Urinary bladder (tissue), 4 donors: ENCODE data around the gene ADRM1. TPM values are rescaled to one million over a fixed set of nuclear protein-coding genes. Genes with fewer than 3 reads are reported as not detected.

Experiments
- DNase-seq: peaks from one replicate; pipeline ENCODE4 v3.0.0-alpha.2; 2015; ENCODE audit errors: extremely low spot score
- H3K27ac ChIP-seq: one replicate; pipeline ENCODE4 v1.5.1; 2013; ENCODE audit warnings: low read depth, mild to moderate bottlenecking, moderate library complexity
- H3K36me3 ChIP-seq: one replicate; pipeline ENCODE4 v1.6.1; 2013; ENCODE audit warnings: mild to moderate bottlenecking, moderate library complexity; ENCODE audit not compliant: insufficient read depth
- H3K4me1 ChIP-seq: one replicate; pipeline ENCODE4 v1.6.1; 2013; ENCODE audit warnings: mild to moderate bottlenecking, moderate library complexity; ENCODE audit not compliant: insufficient read depth
- H3K4me3 ChIP-seq: one replicate; pipeline ENCODE4 v1.5.1; 2013; ENCODE audit warnings: low read depth, low read length
- WGBS: extraction: QIAGEN DNeasy Blood & Tissue Kit; methylation state at CpG from one replicate; pipeline ENCODE4 v1.1.7; 2013; 5-methylcytosine and 5-hydroxymethylcytosine counted together
- polyA plus RNA-seq: library from polyadenylated mRNA; stranded (reverse); fragments of 200-250 nt; gene quantifications from one replicate; pipeline ENCODE4 v1.2.3, GENCODE V29; 2013
- total RNA-seq: library from RNA; depleted of rRNA; stranded (reverse); fragments of >200 nt; gene quantifications from one replicate; pipeline ENCODE4 v1.2.3, GENCODE V29; 2014
- donor health status: healthy with polysubstance abuse.
- donor health status: healthy.

The ADRM1 gene
- total and polyA plus RNA-seq, 2 donors, result 27.5 to 115 TPM

- no peaks in the 10 kb centered on the region for H3K4me1 ChIP-seq
- 90% methylated on average over 30 of the region's 30 CpGs for WGBS
- no peak overlapping the region for H3K27ac ChIP-seq
- no peaks in the 10 kb centered on the region for H3K36me3 ChIP-seq
- no peak for DNase-seq
- H3K4me3 ChIP-seq, result no peak overlapping the region
Measured at GRCh38 chr20:62296724-62297448, 5.9 kb upstream of the ADRM1 start.

- no peaks in the 10 kb centered on the region for H3K36me3 ChIP-seq
- WGBS, result 85% methylated on average over 29 of the region's 29 CpGs
- H3K4me3 ChIP-seq, result no peak overlapping the region
- H3K4me1 ChIP-seq, result no peaks in the 10 kb centered on the region
- no peak for DNase-seq
- no peak overlapping the region for H3K27ac ChIP-seq
Measured at GRCh38 chr20:62297449-62298227, 5.2 kb upstream of the ADRM1 start.

GRCh38 chr20:62298577-62299249, 4.1 kb upstream of the ADRM1 start:
- no peak for DNase-seq
- no peak overlapping the region for H3K27ac ChIP-seq
- H3K4me3 ChIP-seq, result no peak overlapping the region
- WGBS, result 91% methylated on average over 33 of the region's 33 CpGs
- no peaks in the 10 kb centered on the region for H3K36me3 ChIP-seq
- H3K4me1 ChIP-seq, result no peaks in the 10 kb centered on the region

- Histone ChIP-seq H3K4me3 (no peak overlapping the region), H3K36me3 (no peaks in the 10 kb centered on the region), H3K4me1 (no peaks in the 10 kb centered on the region), H3K27ac (no peak overlapping the region)
- no peak for DNase-seq
- 81% methylated on average over 12 of the region's 12 CpGs for WGBS
Measured at GRCh38 chr20:62299666-62300236, 3.0 kb upstream of the ADRM1 start.

GRCh38 chr20:62300319-62300718, 2.5 kb upstream of the ADRM1 start:
- Histone ChIP-seq H3K4me3 (no peak overlapping the region), H3K27ac (no peak overlapping the region), H3K4me1 (no peaks in the 10 kb centered on the region), H3K36me3 (no peaks in the 10 kb centered on the region)
- WGBS, result 79% methylated on average over 11 of the region's 11 CpGs
- no peak for DNase-seq

GRCh38 chr20:62301111-62301668, 1.6 kb upstream of the ADRM1 start:
- no peaks in the 10 kb centered on the region for H3K36me3 ChIP-seq
- DNase-seq, result no peak
- 84% methylated on average over 11 of the region's 11 CpGs for WGBS
- no peak overlapping the region for H3K27ac ChIP-seq
- H3K4me1 ChIP-seq, result no peaks in the 10 kb centered on the region
- no peak overlapping the region for H3K4me3 ChIP-seq

- H3K27ac ChIP-seq, result peak overlapping the region; percentile 98
- WGBS, result 3% methylated on average over 24 of the region's 24 CpGs
- peak; percentile 75 for DNase-seq
- H3K36me3 ChIP-seq, result peaks cover 5% of the 10 kb centered on the region
- peak overlapping the region; percentile 53 for H3K4me3 ChIP-seq
- H3K4me1 ChIP-seq, result no peaks in the 10 kb centered on the region
Measured at GRCh38 chr20:62301773-62302340, 940 bp upstream of the ADRM1 start.

GRCh38 chr20:62303062-62303339, 204 bp downstream of the ADRM1 start:
- Histone ChIP-seq H3K4me3 (peak overlapping the region; percentile 91), H3K4me1 (no peaks in the 10 kb centered on the region), H3K27ac (peak overlapping the region; percentile 51), H3K36me3 (peaks cover 6% of the 10 kb centered on the region)
- under 1% methylated on average over 38 of the region's 39 CpGs for WGBS
- DNase-seq, result no peak

- DNase-seq, result no peak
- H3K36me3 ChIP-seq, result peaks cover 11% of the 10 kb centered on the region
- 2% methylated on average over 66 of the region's 66 CpGs for WGBS
- H3K4me1 ChIP-seq, result no peaks in the 10 kb centered on the region
- H3K4me3 ChIP-seq, result peak overlapping the region; percentile 91
- peak overlapping the region; percentile 51 for H3K27ac ChIP-seq
Measured at GRCh38 chr20:62303340-62304226, 786 bp downstream of the ADRM1 start.

GRCh38 chr20:62304331-62305148, 1.7 kb downstream of the ADRM1 start:
- Histone ChIP-seq H3K4me3 (peak overlapping the region; percentile 91), H3K4me1 (no peaks in the 10 kb centered on the region), H3K36me3 (peaks cover 11% of the 10 kb centered on the region), H3K27ac (no peak overlapping the region)
- 77% methylated on average over 29 of the region's 29 CpGs for WGBS
- DNase-seq, result no peak

- no peak overlapping the region for H3K27ac ChIP-seq
- 81% methylated on average over 18 of the region's 18 CpGs for WGBS
- H3K36me3 ChIP-seq, result peaks cover 14% of the 10 kb centered on the region
- no peak overlapping the region for H3K4me3 ChIP-seq
- no peaks in the 10 kb centered on the region for H3K4me1 ChIP-seq
- DNase-seq, result no peak
Measured at GRCh38 chr20:62305149-62305764, 2.5 kb downstream of the ADRM1 start.
